Lower leg skin (tissue), 4 donors: Measurements from ENCODE around the gene UBE2J2. TPM values are rescaled to one million over a fixed set of nuclear protein-coding genes. Genes with fewer than 3 reads are reported as not detected.
"Not testable (repeated sequence)": the region's sequence is repeated elsewhere in the genome, so short reads cannot be mapped to it uniquely, and the experiment has no call there.

ENCODE experiments used
- DNase-seq, 2 donors: peaks; one replicate each; pipeline ENCODE4 v3.0.0-alpha.2; 2019; ENCODE audit warnings: low spot score in 2 of 2
- H3K4me3 ChIP-seq: fragments of 200-600 bp; sonication (generic); 2 replicates; pipeline ENCODE4 v1.5.1; 2017; ENCODE audit warnings: mild to moderate bottlenecking, low read depth; ENCODE audit not compliant: poor library complexity, severe bottlenecking
- CTCF ChIP-seq, 3 donors: fragments of 450-650 bp; IDR thresholded peaks; one replicate each; pipeline ENCODE4 v1.5.1; 2016; ENCODE audit warnings: antibody characterized with exemption in 3 of 3, mild to moderate bottlenecking in 3 of 3, moderate library complexity in 2 of 3
- POLR2A ChIP-seq, 2 donors: fragments of 450-650 bp; IDR thresholded peaks; one replicate each; pipeline ENCODE4 v1.6.1; 2016 to 2017; ENCODE audit warnings: antibody characterized with exemption in 2 of 2, mild to moderate bottlenecking in 1 of 2, moderate library complexity in 1 of 2
- WGBS, 2 donors: methylation state at CpG; one replicate each; pipeline ENCODE4 v1.1.5; 2018; 5-methylcytosine and 5-hydroxymethylcytosine counted together
- intact Hi-C: fragments of 100-400 bp; cut with DNase I; formaldehyde crosslinking; loops from one replicate; pipeline ENCODE4 v1.15.0; 2023; ENCODE audit warnings: low total_unique reads
- total RNA-seq, 4 donors: library from RNA; depleted of rRNA; stranded (reverse); fragments of >200 nt; gene quantifications; one replicate each; pipeline ENCODE4 v1.1.0, GENCODE V29; 2016

UBE2J2 gene
- total RNA-seq, 4 donors from 2014 or later: 49.0 to 72.8 (median 54.0) TPM

GRCh38 chr1:1254667-1254998 is 19.0 kb downstream of the UBE2J2 start:
- no peak for DNase-seq
- WGBS, 2 donors: 84 to 88% methylated on average over 15 to 21 of the region's 21 CpGs
- no peak overlapping the region for H3K4me3 ChIP-seq
- no peak for TF ChIP-seq POLR2A (IDR thresholded peaks at IDR 0.05)
- no peak for TF ChIP-seq CTCF (IDR thresholded peaks at IDR 0.05)
- intact Hi-C loops: no loop called here

GRCh38 chr1:1253972-1254666 is 19.5 kb downstream of the UBE2J2 start:
- DNase-seq: no peak

GRCh38 chr1:1253314-1253713 is 20.3 kb downstream of the UBE2J2 start:
- WGBS, 2 donors: 88 to 92% methylated on average over 11 to 12 of the region's 12 CpGs
- intact Hi-C loops: no loop called here
- TF ChIP-seq CTCF (IDR thresholded peaks at IDR 0.05) (no peak), POLR2A (IDR thresholded peaks at IDR 0.05) (no peak)
- DNase-seq: no peak
- H3K4me3 ChIP-seq: no peak overlapping the region

More at GRCh38 chr1:1253972-1254666, 19.5 kb downstream of the UBE2J2 start:
- TF ChIP-seq CTCF (IDR thresholded peaks at IDR 0.05): no peak
- TF ChIP-seq POLR2A (IDR thresholded peaks at IDR 0.05): no peak
- intact Hi-C loops: no loop called here
- 92 to 96% methylated on average over 46 of the region's 50 CpGs for WGBS, 2 donors
- H3K4me3 ChIP-seq: no peak overlapping the region

- DNase-seq: no peak
- intact Hi-C loops: no loop called here
- WGBS, 2 donors: 66 to 75% methylated on average over 10 to 16 of the region's 16 CpGs
- H3K4me3 ChIP-seq: no peak overlapping the region
- TF ChIP-seq CTCF (IDR thresholded peaks at IDR 0.05) (no peak), POLR2A (IDR thresholded peaks at IDR 0.05) (no peak)
These were observed 22.8 kb downstream of the UBE2J2 start for GRCh38 chr1:1250786-1251284.

- H3K4me3 ChIP-seq, DNase-seq, intact Hi-C loops: not testable (repeated sequence)
- 85 to 88% methylated on average over 8 to 15 of the region's 21 CpGs for WGBS, 2 donors
These were observed 25.4 kb downstream of the UBE2J2 start for GRCh38 chr1:1248009-1248913.

GRCh38 chr1:1247341-1247913 is 26.2 kb downstream of the UBE2J2 start:
- 69 to 73% methylated on average over 12 to 18 of the region's 25 CpGs for WGBS, 2 donors
- intact Hi-C loops: no loop called here
- H3K4me3 ChIP-seq: no peak overlapping the region
- DNase-seq: no peak
- no peak for TF ChIP-seq CTCF (IDR thresholded peaks at IDR 0.05)
- no peak for TF ChIP-seq POLR2A (IDR thresholded peaks at IDR 0.05)
